ENCODE measurements around the gene NPEPPS. TPM values are rescaled to one million over a fixed set of nuclear protein-coding genes. Genes with fewer than 3 reads are reported as not detected.

NPEPPS gene
- total RNA-seq, 2 experiments from 2014 or later: 77.3 to 80.7 TPM

- peaks cover 7% of the 10 kb centered on the region for H3K4me1 ChIP-seq (ENCODE audit: insufficient read depth, low read length)
- ChIA-PET POLR2A (no interaction called here), CTCF (no interaction called here)
- H3K9me3 ChIP-seq (ENCODE audit: control insufficient read depth in 1 of 2, insufficient read depth in 1 of 2, low read length in 2 of 2): no peaks in the 10 kb centered on the region
- intact Hi-C loops (cut with DNase I, micrococcal nuclease): no loop called here
- Mint-ChIP-seq H3K4me3 (no peak overlapping the region), H3K27ac (no peak overlapping the region), H3K36me3 (ENCODE audit: low read depth) (peaks cover 12% of the 10 kb centered on the region), H3K4me1 (ENCODE audit: low read depth) (peaks cover 7% of the 10 kb centered on the region), H3K27me3 (no peaks in the 10 kb centered on the region), H3K9me3 (no peaks in the 10 kb centered on the region)
- ATAC-seq (ENCODE audit: poor library complexity) (no peak), DNase-seq (no peak)
- no peaks in the 10 kb centered on the region for H3K36me3 ChIP-seq (ENCODE audit: insufficient read depth, low read length)
- TF ChIP-seq CTCF (IDR thresholded peaks at IDR 0.05): no peak
- H3K27ac ChIP-seq (ENCODE audit: low read depth in 1 of 2, low read length in 2 of 2): no peak overlapping the region
- H3K27me3 ChIP-seq (ENCODE audit: control insufficient read depth in 1 of 2, insufficient read depth in 2 of 2, low read length in 2 of 2): no peaks in the 10 kb centered on the region
- no peak overlapping the region for H3K4me3 ChIP-seq (ENCODE audit: low read length)
Observed at GRCh38 chr17:47635734-47636133, 104.8 kb downstream of the NPEPPS start.

GRCh38 chr17:47636273-47637030 lies 105.5 kb downstream of the NPEPPS start:
- intact Hi-C loops (cut with DNase I, micrococcal nuclease): no loop called here
- H3K27me3 Mint-ChIP-seq: no peaks in the 10 kb centered on the region
- peaks cover 7% of the 10 kb centered on the region for H3K4me1 Mint-ChIP-seq (ENCODE audit: low read depth)
- H3K36me3 ChIP-seq (ENCODE audit: insufficient read depth, low read length): no peaks in the 10 kb centered on the region
- no peaks in the 10 kb centered on the region for H3K9me3 Mint-ChIP-seq
- no peak for TF ChIP-seq CTCF (IDR thresholded peaks at IDR 0.05)
- H3K36me3 Mint-ChIP-seq (ENCODE audit: low read depth): peaks cover 6% of the 10 kb centered on the region
- peaks cover 7% of the 10 kb centered on the region for H3K4me1 ChIP-seq (ENCODE audit: insufficient read depth, low read length)
- ChIA-PET POLR2A (no interaction called here), CTCF (no interaction called here)
- no peaks in the 10 kb centered on the region for H3K27me3 ChIP-seq (ENCODE audit: control insufficient read depth in 1 of 2, insufficient read depth in 2 of 2, low read length in 2 of 2)
- H3K4me3 Mint-ChIP-seq: no peak overlapping the region
- no peaks in the 10 kb centered on the region for H3K9me3 ChIP-seq (ENCODE audit: control insufficient read depth in 1 of 2, insufficient read depth in 1 of 2, low read length in 2 of 2)
- H3K27ac Mint-ChIP-seq: no peak overlapping the region
- H3K27ac ChIP-seq (ENCODE audit: low read depth in 1 of 2, low read length in 2 of 2): no peak overlapping the region
- DNase-seq (no peak), ATAC-seq (ENCODE audit: poor library complexity) (no peak)
- H3K4me3 ChIP-seq (ENCODE audit: low read length): no peak overlapping the region

- TF ChIP-seq CTCF (IDR thresholded peaks at IDR 0.05): no peak
- no peaks in the 10 kb centered on the region for H3K9me3 ChIP-seq (ENCODE audit: control insufficient read depth in 1 of 2, insufficient read depth in 1 of 2, low read length in 2 of 2)
- ATAC-seq (ENCODE audit: poor library complexity) (no peak), DNase-seq (no peak)
- H3K4me3 Mint-ChIP-seq: no peak overlapping the region
- H3K27me3 ChIP-seq (ENCODE audit: control insufficient read depth in 1 of 2, insufficient read depth in 2 of 2, low read length in 2 of 2): no peaks in the 10 kb centered on the region
- peaks cover 7% of the 10 kb centered on the region for H3K4me1 Mint-ChIP-seq (ENCODE audit: low read depth)
- H3K27me3 Mint-ChIP-seq: no peaks in the 10 kb centered on the region
- H3K4me1 ChIP-seq (ENCODE audit: insufficient read depth, low read length): peaks cover 7% of the 10 kb centered on the region
- no peak overlapping the region for H3K27ac Mint-ChIP-seq
- no peak overlapping the region for H3K4me3 ChIP-seq (ENCODE audit: low read length)
- no peak overlapping the region for H3K27ac ChIP-seq (ENCODE audit: low read depth in 1 of 2, low read length in 2 of 2)
- H3K36me3 Mint-ChIP-seq (ENCODE audit: low read depth): peaks cover 6% of the 10 kb centered on the region
- ChIA-PET CTCF (no interaction called here), POLR2A (interaction anchor here (1.6 to 2.6 kb wide), 2 partner anchors 11 to 13 kb away, joined by 6 to 18 read pairs; partner anchors contain the start of gene KPNB1)
- H3K9me3 Mint-ChIP-seq: no peaks in the 10 kb centered on the region
- no peaks in the 10 kb centered on the region for H3K36me3 ChIP-seq (ENCODE audit: insufficient read depth, low read length)
- intact Hi-C loops (cut with DNase I, micrococcal nuclease): no loop called here
Observed at GRCh38 chr17:47638903-47639302, 108.0 kb downstream of the NPEPPS start.

Measured in CD4-positive, alpha-beta T cell (primary cell).